Ascending aorta (tissue), 2 donors: Measurements from ENCODE around the gene ENTHD1. TPM values are rescaled to one million over a fixed set of nuclear protein-coding genes. Genes with fewer than 3 reads are reported as not detected.

Experiments used
- DNase-seq, 2 donors: peaks; one replicate each; pipeline ENCODE4 v3.0.0-alpha.2; 2019; ENCODE audit warnings: low spot score in 2 of 2
- H3K27ac ChIP-seq, 2 donors: fragments of 200-600 bp; sonication (generic); one replicate each; pipeline ENCODE4 v1.5.1; 2016 to 2017; ENCODE audit warnings: mild to moderate bottlenecking in 1 of 2
- H3K27me3 ChIP-seq: fragments of 200-600 bp; sonication (generic); one replicate; pipeline ENCODE4 v1.5.1; 2017
- H3K36me3 ChIP-seq, 2 donors: fragments of 200-600 bp; sonication (generic); one replicate each; pipeline ENCODE4 v1.5.1; 2016
- H3K4me1 ChIP-seq, 2 donors: fragments of 200-600 bp; sonication (generic); one replicate each; pipeline ENCODE4 v1.5.1; 2016 to 2017; ENCODE audit warnings: mild to moderate bottlenecking in 1 of 2
- H3K4me3 ChIP-seq, 2 donors: fragments of 200-600 bp; sonication (generic); one replicate each; pipeline ENCODE4 v1.5.1; 2016 to 2017; ENCODE audit warnings: mild to moderate bottlenecking in 1 of 2
- H3K9me3 ChIP-seq, 2 donors: fragments of 200-600 bp; sonication (generic); one replicate each; pipeline ENCODE4 v1.5.1; 2016
- CTCF ChIP-seq, 3 experiments: fragments of 200-600 bp in 2 of 3; fragments of 450-650 bp in 1 of 3; sonication (generic) in 2 of 3; IDR thresholded peaks; one replicate each; pipeline ENCODE4 v1.5.1; 2016 to 2019; ENCODE audit warnings: antibody characterized with exemption in 3 of 3, mild to moderate bottlenecking in 1 of 3, moderate library complexity in 1 of 3
- intact Hi-C: fragments of 100-400 bp; cut with DNase I; formaldehyde crosslinking; loops from one replicate; pipeline ENCODE4 v1.15.1; 2023
- total RNA-seq: library from RNA; depleted of rRNA; stranded (reverse); fragments of >200 nt; gene quantifications from one replicate; pipeline ENCODE4 v1.1.0, GENCODE V29; 2016

Gene ENTHD1
- total RNA-seq, 1 donor from 2014 or later: 0.21 TPM

GRCh38 chr22:39819429-39819828 is 74.1 kb downstream of the ENTHD1 start:
- no peak for DNase-seq
- H3K36me3 ChIP-seq: no peaks in the 10 kb centered on the region
- H3K27ac ChIP-seq: no peak overlapping the region
- H3K4me3 ChIP-seq: no peak overlapping the region
- intact Hi-C loops: no loop called here
- no peaks in the 10 kb centered on the region for H3K9me3 ChIP-seq
- no peak for TF ChIP-seq CTCF (IDR thresholded peaks at IDR 0.05)
- H3K4me1 ChIP-seq: no peaks in the 10 kb centered on the region
- H3K27me3 ChIP-seq: no peaks in the 10 kb centered on the region

- H3K4me1 ChIP-seq: no peaks in the 10 kb centered on the region
- DNase-seq: no peak
- no peaks in the 10 kb centered on the region for H3K9me3 ChIP-seq
- no peaks in the 10 kb centered on the region for H3K36me3 ChIP-seq
- no peak overlapping the region for H3K4me3 ChIP-seq
- intact Hi-C loops: no loop called here
- no peak overlapping the region for H3K27ac ChIP-seq
- H3K27me3 ChIP-seq: no peaks in the 10 kb centered on the region
- no peak for TF ChIP-seq CTCF (IDR thresholded peaks at IDR 0.05)
Observed at GRCh38 chr22:39818094-39818493, 75.5 kb downstream of the ENTHD1 start.

DNA sequence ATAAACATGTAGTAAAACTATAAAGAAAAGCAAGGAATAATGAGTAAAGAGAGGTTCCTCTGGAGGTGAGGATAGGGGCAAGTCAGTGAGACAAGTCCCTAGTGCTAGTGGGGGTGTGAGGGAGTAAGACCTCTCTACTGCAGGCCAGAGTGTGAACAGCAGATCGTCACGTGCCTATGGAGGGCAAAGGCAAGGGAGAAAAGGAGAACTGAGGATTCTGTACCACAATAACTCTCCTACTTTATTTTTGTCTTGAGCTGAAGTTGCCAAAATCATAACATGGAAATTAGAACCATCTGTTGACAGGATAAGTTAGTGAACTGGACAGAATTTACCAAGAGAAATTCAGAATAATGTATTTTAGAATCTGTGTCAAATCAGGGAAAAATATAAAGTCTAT is 77.6 kb downstream of the ENTHD1 start:
- Histone ChIP-seq H3K27me3 (no peaks in the 10 kb centered on the region), H3K4me3 (no peak overlapping the region), H3K9me3 (no peaks in the 10 kb centered on the region), H3K36me3 (no peaks in the 10 kb centered on the region), H3K4me1 (no peaks in the 10 kb centered on the region), H3K27ac (no peak overlapping the region)
- intact Hi-C loops: no loop called here
- TF ChIP-seq CTCF (IDR thresholded peaks at IDR 0.05): no peak
- no peak for DNase-seq

GRCh38 chr22:39814899-39815298 is 78.7 kb downstream of the ENTHD1 start:
- no peaks in the 10 kb centered on the region for H3K27me3 ChIP-seq
- H3K4me3 ChIP-seq: no peak overlapping the region
- intact Hi-C loops: no loop called here
- no peaks in the 10 kb centered on the region for H3K36me3 ChIP-seq
- TF ChIP-seq CTCF (IDR thresholded peaks at IDR 0.05): no peak
- H3K4me1 ChIP-seq: no peaks in the 10 kb centered on the region
- no peak overlapping the region for H3K27ac ChIP-seq
- H3K9me3 ChIP-seq: no peaks in the 10 kb centered on the region
- no peak for DNase-seq

GRCh38 chr22:39809772-39810557 is 83.6 kb downstream of the ENTHD1 start:
- no peaks in the 10 kb centered on the region for H3K27me3 ChIP-seq
- intact Hi-C loops: loop anchor here (5.0 kb wide), 1 partner anchor 273 kb away; no protein-coding TSS in a partner anchor
- TF ChIP-seq CTCF (IDR thresholded peaks at IDR 0.05): no peak
- no peaks in the 10 kb centered on the region for H3K9me3 ChIP-seq
- H3K27ac ChIP-seq: no peak overlapping the region
- no peak overlapping the region for H3K4me3 ChIP-seq
- no peaks in the 10 kb centered on the region for H3K36me3 ChIP-seq
- no peak for DNase-seq
- H3K4me1 ChIP-seq: no peaks in the 10 kb centered on the region
